Motor neuron (in vitro differentiated cells): ENCODE results near the gene TBCK. TPM values are rescaled to one million over a fixed set of nuclear protein-coding genes. Genes with fewer than 3 reads are reported as not detected.

Source experiments
- ATAC-seq, 8 experiments: fragments of 200-7000 bp; cut with Tn5 transposase; replicated peaks in 6 of 8; 2 replicates each; pipeline ENCODE4 v1.8.0; 2021; ENCODE audit warnings: mild to moderate bottlenecking in 8 of 8, moderate library complexity in 8 of 8
- H3K27ac ChIP-seq, 2 donors: fragments of 250-450 bp; sonication (Bioruptor Pico); 2 replicates each; pipeline ENCODE4 v1.9.0; 2021; ENCODE audit warnings: antibody characterized with exemption in 2 of 2, mild to moderate bottlenecking in 2 of 2, moderate library complexity in 1 of 2
- H3K4me1 ChIP-seq, 2 donors: fragments of 250-450 bp; sonication (Bioruptor Pico); replicated peaks in 1 of 2; 2 replicates each; pipeline ENCODE4 v1.6.1; 2021; ENCODE audit warnings: antibody characterized with exemption in 2 of 2, mild to moderate bottlenecking in 2 of 2, moderate library complexity in 1 of 2
- H3K4me3 ChIP-seq, 5 donors: fragments of 250-450 bp; sonication (Bioruptor Pico); 2 replicates each; pipeline ENCODE4 v1.9.0; 2021; ENCODE audit warnings: antibody characterized with exemption in 5 of 5, mild to moderate bottlenecking in 5 of 5, moderate library complexity in 4 of 5
- WGBS, 10 experiments: fragments of 450-650 bp; shearing (Covaris generic); methylation state at CpG; one replicate each; pipeline ENCODE4 v1.0.0; 2022; 5-methylcytosine and 5-hydroxymethylcytosine counted together
- in situ Hi-C, 9 experiments: fragments of 400-800 bp; cut with MboI; loops; one replicate each; pipeline ENCODE4 v1.15.0; 2021; ENCODE audit warnings: low sequenced_read_pairs in 9 of 9, low pct_unique_long_range_greater_than_20kb in 2 of 9; ENCODE audit not compliant: unreplicated experiment in 9 of 9
- total RNA-seq, 8 experiments: library from RNA; unstranded; fragments of 300-600 nt; gene quantifications; 2 replicates each; pipeline versions ENCODE4 v1.2.3 to v1.2.4, GENCODE V29; 2022

The TBCK gene
- total RNA-seq, 8 experiments from 2014 or later = 26.1 to 57.4 (median 38.4) TPM

DNA sequence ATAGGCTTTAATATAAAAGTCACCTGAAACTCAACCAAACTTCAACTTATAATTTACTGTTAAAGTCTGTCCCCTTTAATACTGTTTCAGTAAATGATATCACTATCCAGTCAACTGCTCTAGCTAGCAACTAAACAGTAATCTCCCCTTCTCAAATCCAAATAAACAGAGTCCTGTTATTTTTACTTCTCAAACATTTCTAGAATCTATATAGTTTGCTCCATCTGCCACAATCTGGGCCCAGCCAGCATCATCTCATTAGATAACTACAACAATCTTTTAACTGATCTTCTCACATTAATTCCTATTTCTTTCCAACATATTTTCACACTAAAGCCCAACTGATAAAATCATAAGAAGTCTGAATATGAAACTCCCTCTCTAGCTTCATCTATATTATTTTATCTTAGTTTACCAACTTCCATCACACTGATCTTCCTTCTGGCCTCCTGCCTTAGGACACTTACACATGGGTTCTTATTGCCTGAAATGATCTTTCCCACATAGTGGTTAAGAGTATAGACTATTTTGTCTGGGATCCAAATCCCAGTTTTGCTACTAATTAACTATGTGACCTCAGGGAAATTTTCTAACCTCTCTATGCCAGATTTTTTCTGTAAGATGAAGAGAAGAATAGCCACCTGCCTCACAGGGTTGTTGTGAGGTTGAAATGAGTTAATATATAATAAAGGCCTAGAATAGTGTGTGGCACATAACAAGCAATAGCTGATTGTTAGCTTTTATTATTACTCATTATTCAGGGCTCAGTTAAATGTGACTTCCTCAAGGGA is 18.6 kb downstream of the TBCK start:
- Histone ChIP-seq H3K4me1 (no peaks in the 10 kb centered on the region), H3K4me3 (no peak overlapping the region), H3K27ac (no peak overlapping the region)
- in situ Hi-C loops = no loop called here
- no peak for ATAC-seq

- no peak for ATAC-seq
- Histone ChIP-seq H3K4me3 (no peak overlapping the region), H3K27ac (no peak overlapping the region), H3K4me1 (no peaks in the 10 kb centered on the region)
- in situ Hi-C loops = no loop called here
- 90 to 100% (median 98%) methylated on average over 1 to 10 of the region's 10 CpGs; no CpG with 5 or more reads in 2 of the 10 experiments for WGBS, 10 experiments
Measured at GRCh38 chr4:106294062-106294461, 21.9 kb downstream of the TBCK start.

DNA sequence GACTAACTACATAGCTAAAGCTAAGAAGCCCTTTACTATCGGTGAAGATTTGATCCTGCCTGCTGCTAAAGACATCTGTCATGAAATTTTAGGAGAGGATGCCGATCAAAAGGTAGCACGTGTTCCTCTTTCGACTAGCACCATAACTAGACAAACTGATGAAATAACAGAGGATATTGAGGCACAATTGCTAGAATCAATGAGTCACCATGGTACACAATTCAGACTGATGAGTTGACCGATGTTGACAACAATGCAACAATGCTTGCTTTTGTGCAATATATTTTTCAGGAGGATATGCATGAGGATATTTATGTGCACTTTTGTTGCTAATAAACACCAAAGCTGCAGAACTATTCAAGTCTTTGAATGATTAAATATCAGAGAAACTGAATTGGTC is 24.3 kb downstream of the TBCK start:
- H3K4me3 ChIP-seq = no peak overlapping the region
- no peak overlapping the region for H3K27ac ChIP-seq
- in situ Hi-C loops = no loop called here
- no peak for ATAC-seq
- WGBS, 10 experiments = 67 to 100% (median 94%) methylated on average over 1 to 5 of the region's 5 CpGs; no CpG with 5 or more reads in 2 of the 10 experiments
- H3K4me1 ChIP-seq = no peaks in the 10 kb centered on the region

DNA sequence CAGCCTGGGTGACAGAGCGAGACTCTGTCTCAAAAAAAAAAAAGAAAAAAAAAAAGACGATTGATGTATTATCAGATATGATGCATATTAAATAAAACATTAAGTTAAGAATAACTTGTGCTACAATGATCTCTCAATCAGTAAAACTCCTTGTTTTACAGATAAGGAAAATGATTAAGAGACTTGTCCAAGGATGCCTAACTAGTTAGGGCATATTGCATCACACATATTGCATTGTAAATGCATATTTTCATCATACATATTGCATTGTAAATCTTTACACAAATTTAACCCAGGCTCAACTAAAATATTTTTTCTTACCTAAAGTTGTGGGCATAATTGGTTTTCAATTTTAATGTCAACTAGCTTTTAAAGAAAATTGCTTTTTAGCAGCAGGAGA is 26.3 kb downstream of the TBCK start:
- Histone ChIP-seq H3K27ac (no peak overlapping the region), H3K4me3 (no peak overlapping the region), H3K4me1 (no peaks in the 10 kb centered on the region)
- no peak for ATAC-seq
- 72 to 100% (median 100%) methylated on average over 1 to 2 of the region's 2 CpGs; no CpG with 5 or more reads in 4 of the 10 experiments for WGBS, 10 experiments
- in situ Hi-C loops = no loop called here

DNA sequence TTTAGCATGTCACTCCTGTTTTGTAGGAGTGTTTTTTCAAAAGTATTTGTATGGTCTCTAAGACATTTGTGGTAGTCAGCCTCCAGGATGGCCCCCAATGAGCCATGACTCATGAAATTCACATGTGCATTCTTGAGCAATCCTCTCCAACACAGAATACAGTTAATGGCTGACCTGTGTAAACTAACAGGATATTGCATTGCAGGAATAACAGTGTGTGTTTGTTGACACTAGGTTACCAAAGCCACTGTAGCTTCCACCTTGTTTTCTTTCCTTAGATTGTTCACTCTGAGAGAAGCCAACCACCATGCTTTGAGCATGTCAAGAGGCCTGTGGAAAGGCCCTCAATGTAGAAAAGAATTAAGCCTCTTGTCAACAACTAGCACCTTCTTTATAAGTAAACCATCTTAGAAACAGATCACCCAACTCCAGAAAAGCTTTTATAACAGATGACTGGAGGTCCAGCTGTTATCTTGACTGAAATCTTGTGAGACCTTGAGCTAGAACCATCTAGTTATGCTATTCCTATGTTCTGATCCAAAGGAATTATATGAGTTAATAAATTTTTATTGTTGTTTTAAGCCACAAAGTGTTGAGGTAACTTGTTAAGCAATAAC is 28.5 kb downstream of the TBCK start:
- Histone ChIP-seq H3K27ac (no peak overlapping the region), H3K4me3 (no peak overlapping the region), H3K4me1 (no peaks in the 10 kb centered on the region)
- ATAC-seq = peak in 6 of 8 experiments; percentile 32 to 99 (median 65)
- in situ Hi-C loops = no loop called here

DNA sequence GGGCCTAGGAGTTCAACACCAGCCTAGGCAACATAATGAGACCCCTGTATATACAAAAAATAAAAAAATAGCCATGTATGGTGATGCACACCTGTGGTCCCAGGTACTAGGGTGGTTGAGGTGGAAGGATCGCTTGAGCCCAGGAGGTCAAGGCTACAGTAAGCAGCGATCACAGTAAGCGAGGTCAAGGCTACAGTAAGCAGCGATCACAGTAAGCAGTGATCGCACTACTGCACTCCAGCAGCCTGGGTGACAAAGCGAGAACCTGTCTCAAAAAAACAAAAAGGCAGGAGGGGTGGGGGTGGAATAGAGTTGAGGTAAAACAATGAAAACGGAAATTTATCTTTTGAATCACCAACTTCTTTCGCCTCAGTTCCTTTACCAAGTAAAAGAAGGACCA is 29.4 kb downstream of the TBCK start:
- Histone ChIP-seq H3K4me3 (no peak overlapping the region), H3K4me1 (no peaks in the 10 kb centered on the region), H3K27ac (no peak overlapping the region)
- WGBS, 10 experiments = 90 to 100% (median 96%) methylated on average over 1 to 8 of the region's 8 CpGs; no CpG with 5 or more reads in 1 of the 10 experiments
- in situ Hi-C loops = no loop called here
- no peak for ATAC-seq

DNA sequence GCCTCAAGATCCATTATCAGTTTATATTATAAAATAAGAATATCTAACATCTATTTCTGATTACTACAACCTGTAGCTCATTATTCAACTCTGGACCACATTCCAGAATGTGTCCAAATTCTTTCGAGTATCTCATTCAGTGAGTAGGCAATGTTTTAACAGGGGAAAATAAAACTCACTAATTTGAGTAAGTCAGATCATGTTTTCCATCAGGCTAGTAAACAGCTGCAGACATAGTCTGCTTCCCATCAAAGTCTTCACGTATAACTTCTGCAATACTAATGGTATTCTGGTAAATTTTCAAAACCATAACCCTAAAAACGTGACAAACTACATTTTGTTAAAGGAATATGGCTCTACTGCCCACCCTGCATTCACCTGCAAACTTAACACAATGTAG is 31.8 kb downstream of the TBCK start:
- no peaks in the 10 kb centered on the region for H3K4me1 ChIP-seq
- WGBS, 10 experiments = 14 to 100% (median 82%) methylated on average over 1 to 3 of the region's 3 CpGs
- H3K27ac ChIP-seq = no peak overlapping the region
- no peak for ATAC-seq
- in situ Hi-C loops = no loop called here
- H3K4me3 ChIP-seq = no peak overlapping the region

DNA sequence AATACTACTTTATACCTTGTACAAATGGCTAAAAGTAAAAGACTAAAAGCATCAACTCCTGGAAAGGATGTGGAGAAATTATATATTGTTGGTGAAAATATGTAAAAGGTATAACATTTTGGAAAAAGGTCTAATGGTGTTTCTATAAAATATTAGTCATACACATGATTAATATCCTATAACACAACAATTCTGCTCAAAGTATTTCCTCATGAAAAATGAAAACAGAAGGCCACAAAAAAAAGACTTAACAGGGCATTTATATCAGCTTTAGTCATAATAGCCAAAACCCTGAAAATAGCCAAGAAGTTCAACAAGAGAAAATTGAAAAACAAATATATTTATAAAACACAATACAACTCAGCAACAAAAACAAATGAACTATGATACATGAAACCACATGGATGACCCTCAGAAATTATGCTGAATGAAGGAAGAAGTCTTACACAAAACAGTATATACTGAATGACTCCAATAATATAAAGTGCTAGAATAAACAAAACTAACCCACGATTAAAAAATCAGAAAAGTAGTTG is 38.8 kb downstream of the TBCK start:
- 33 to 100% (median 80%) methylated on average over 1 of the region's 1 CpG; no CpG with 5 or more reads in 1 of the 10 experiments for WGBS, 10 experiments
- in situ Hi-C loops = no loop called here
- ATAC-seq = no peak
- Histone ChIP-seq H3K4me3 (no peak overlapping the region), H3K4me1 (no peaks in the 10 kb centered on the region), H3K27ac (no peak overlapping the region)

DNA sequence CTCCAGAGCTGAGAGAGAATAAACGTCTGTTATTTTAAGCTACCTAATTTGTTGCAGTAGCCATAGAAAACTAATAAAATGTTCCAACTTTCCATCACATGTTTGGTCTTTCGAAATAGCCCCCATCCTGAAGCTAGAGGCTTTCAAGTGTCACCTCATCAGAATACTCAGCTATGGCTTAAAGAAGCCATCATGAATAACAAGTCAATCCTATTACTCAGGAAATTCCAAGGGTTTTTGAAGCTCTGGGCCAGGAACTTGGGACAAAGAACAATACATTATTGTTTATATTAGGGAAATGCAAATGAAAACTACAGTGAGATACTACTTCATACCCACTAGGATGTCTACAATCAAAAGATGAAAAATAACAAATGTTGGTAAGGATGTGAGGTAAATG is 42.2 kb downstream of the TBCK start:
- in situ Hi-C loops = no loop called here
- WGBS, 10 experiments = 17 to 100% (median 89%) methylated on average over 1 to 2 of the region's 2 CpGs; no CpG with 5 or more reads in 2 of the 10 experiments
- Histone ChIP-seq H3K4me3 (no peak overlapping the region), H3K4me1 (no peaks in the 10 kb centered on the region), H3K27ac (no peak overlapping the region)
- no peak for ATAC-seq

- in situ Hi-C loops = no loop called here
- no peak for ATAC-seq
- H3K4me1 ChIP-seq = no peaks in the 10 kb centered on the region
Measured at GRCh38 chr4:106270736-106271135, 45.3 kb downstream of the TBCK start.

GRCh38 chr4:106269711-106270110 is 46.3 kb downstream of the TBCK start:
- in situ Hi-C loops = no loop called here
- no peaks in the 10 kb centered on the region for H3K4me1 ChIP-seq
- H3K4me3 ChIP-seq = no peak overlapping the region
- no peak for ATAC-seq
- no peak overlapping the region for H3K27ac ChIP-seq
- 0 to 100% (median 73%) methylated on average over 1 to 2 of the region's 2 CpGs; no CpG with 5 or more reads in 2 of the 10 experiments for WGBS, 10 experiments

More at GRCh38 chr4:106270736-106271135, 45.3 kb downstream of the TBCK start:
- Histone ChIP-seq H3K4me3 (no peak overlapping the region), H3K27ac (no peak overlapping the region)
- 67 to 100% (median 89%) methylated on average over 1 of the region's 1 CpG; no CpG with 5 or more reads in 1 of the 10 experiments for WGBS, 10 experiments

DNA sequence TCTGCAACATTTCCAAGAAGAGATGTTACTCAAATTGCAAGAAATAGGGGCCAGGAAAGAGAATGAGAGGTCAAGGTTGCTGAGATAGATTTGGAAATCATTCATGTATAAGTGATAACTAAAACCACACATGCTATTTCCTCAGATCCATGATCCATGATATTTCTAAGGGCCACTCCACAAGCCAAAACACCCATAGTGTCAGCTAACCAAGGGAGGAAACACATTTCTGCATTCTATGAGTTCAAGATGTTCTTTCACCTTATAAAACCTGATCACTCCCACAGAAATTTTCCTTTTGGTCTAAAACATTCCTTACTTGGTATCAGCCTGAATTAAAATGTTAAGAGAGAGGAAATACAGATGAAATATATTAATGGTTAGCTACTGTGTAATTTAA is 47.2 kb downstream of the TBCK start:
- Histone ChIP-seq H3K4me1 (no peaks in the 10 kb centered on the region), H3K27ac (no peak overlapping the region), H3K4me3 (no peak overlapping the region)
- ATAC-seq = no peak
- in situ Hi-C loops = no loop called here

DNA sequence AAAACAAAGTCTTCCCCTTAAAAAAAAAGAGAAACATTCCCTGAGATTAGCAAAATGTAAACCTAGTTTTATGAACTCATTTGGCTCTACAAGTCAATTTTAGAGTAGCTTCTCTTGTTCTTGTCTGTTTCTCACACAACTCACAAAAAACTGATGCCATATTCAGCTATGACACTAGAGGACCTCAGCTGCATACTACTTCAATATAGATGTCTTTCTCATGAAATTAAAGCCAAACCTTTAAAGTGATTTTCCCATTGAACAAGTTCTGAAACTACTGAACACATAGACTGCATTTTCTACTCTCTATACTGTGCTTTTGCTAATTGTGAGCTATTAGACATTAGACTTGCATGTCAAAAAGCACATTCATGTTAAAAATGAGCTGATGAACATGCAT is 49.8 kb downstream of the TBCK start:
- Histone ChIP-seq H3K4me1 (no peaks in the 10 kb centered on the region), H3K27ac (no peak overlapping the region), H3K4me3 (no peak overlapping the region)
- ATAC-seq = peak in 3 of 8 experiments; percentile 43 to 58 (median 53)
- in situ Hi-C loops = no loop called here

- no peak for ATAC-seq
- H3K4me1 ChIP-seq = no peaks in the 10 kb centered on the region
- in situ Hi-C loops = no loop called here
- no peak overlapping the region for H3K4me3 ChIP-seq
- whole genome bisulfite sequencing, 10 experiments = 80 to 100% (median 93%) methylated on average over 1 to 4 of the region's 4 CpGs
- H3K27ac ChIP-seq = no peak overlapping the region
Measured at GRCh38 chr4:106264331-106264728, 51.7 kb downstream of the TBCK start.
